ENCODE results near the gene MAGI1. TPM values are rescaled to one million over a fixed set of nuclear protein-coding genes. Genes with fewer than 3 reads are reported as not detected.

MAGI1 gene
- polyA plus RNA-seq, 1 of the 3 experiments (the other 2 are of a cell fraction): 10.3 TPM

DNA sequence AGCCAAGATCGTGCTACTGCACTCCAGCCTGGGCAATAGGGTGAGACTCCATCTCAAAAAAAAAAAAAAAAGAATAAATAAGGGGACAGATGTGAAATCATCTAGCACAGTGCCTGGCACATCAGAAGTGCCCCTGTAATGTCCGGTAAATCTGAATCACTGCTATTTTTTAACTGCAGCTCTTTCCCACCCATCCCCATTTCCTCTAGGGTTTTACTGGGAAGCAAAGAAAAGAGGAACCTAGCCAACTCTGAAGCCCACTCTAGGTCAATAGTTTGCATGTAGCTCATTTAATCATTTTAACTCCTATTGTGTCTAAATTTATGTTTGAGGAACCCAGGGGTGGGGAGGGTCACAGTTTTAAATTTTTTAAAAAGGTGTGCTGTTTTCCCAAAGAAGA lies 26.0 kb downstream of the MAGI1 start:
- H3K4me2 ChIP-seq: no peak overlapping the region
- H3K79me2 ChIP-seq (ENCODE audit: insufficient read depth): peaks cover 89% of the 10 kb centered on the region
- H3K9me2 ChIP-seq: no peaks in the 10 kb centered on the region
- H3K36me3 ChIP-seq (replicated peaks in 1 of 2; ENCODE audit: control insufficient read depth in 1 of 2, insufficient read depth in 2 of 2, low read length in 1 of 2): no peaks in the 10 kb centered on the region
- ChIA-PET POLR2A (no interaction called here), CTCF (interaction anchor here (1.0 kb wide), 1 partner anchor 120 kb away, joined by 4 read pairs; no protein-coding TSS in a partner anchor)
- H3K4me3 ChIP-seq (ENCODE audit: low read depth in 2 of 2, low read length in 1 of 2): no peak overlapping the region
- no peaks in the 10 kb centered on the region for H3K9me3 ChIP-seq
- TF ChIP-seq MXI1 (IDR thresholded peaks at IDR 0.05; ENCODE audit: low read depth, low read length) (no peak), FOSL2 (IDR thresholded peaks at IDR 0.05; ENCODE audit: borderline replicate concordance, low read depth) (no peak), JUND (IDR thresholded peaks at IDR 0.05) (no peak), MEF2A (IDR thresholded peaks at IDR 0.05; ENCODE audit: borderline replicate concordance, low read depth) (no peak), EP300 (IDR thresholded peaks at IDR 0.05; ENCODE audit: borderline replicate concordance in 1 of 2, low read depth in 1 of 2, low read length in 1 of 2) (no peak), NFIC (IDR thresholded peaks at IDR 0.05; ENCODE audit: borderline replicate concordance) (no peak), CHD2 (IDR thresholded peaks at IDR 0.05; ENCODE audit: low read length, partially characterized antibody) (no peak), FOXM1 (IDR thresholded peaks at IDR 0.05; ENCODE audit: low read depth) (no peak), POLR2AphosphoS5 (IDR thresholded peaks at IDR 0.05; ENCODE audit: low read depth, low read length) (no peak), YY1 (IDR thresholded peaks at IDR 0.05; ENCODE audit: low read depth) (no peak), EZH2phosphoT487 (IDR thresholded peaks at IDR 0.05; ENCODE audit: borderline replicate concordance, low read depth) (no peak), SMC3 (IDR thresholded peaks at IDR 0.05; ENCODE audit: low read depth, low read length) (no peak), GATA2 (CRISPR knock-in tag; IDR thresholded peaks at IDR 0.05) (no peak), RAD21 (IDR thresholded peaks at IDR 0.05; ENCODE audit: low read length) (no peak)
- TF ChIP-seq, protein P1, sequence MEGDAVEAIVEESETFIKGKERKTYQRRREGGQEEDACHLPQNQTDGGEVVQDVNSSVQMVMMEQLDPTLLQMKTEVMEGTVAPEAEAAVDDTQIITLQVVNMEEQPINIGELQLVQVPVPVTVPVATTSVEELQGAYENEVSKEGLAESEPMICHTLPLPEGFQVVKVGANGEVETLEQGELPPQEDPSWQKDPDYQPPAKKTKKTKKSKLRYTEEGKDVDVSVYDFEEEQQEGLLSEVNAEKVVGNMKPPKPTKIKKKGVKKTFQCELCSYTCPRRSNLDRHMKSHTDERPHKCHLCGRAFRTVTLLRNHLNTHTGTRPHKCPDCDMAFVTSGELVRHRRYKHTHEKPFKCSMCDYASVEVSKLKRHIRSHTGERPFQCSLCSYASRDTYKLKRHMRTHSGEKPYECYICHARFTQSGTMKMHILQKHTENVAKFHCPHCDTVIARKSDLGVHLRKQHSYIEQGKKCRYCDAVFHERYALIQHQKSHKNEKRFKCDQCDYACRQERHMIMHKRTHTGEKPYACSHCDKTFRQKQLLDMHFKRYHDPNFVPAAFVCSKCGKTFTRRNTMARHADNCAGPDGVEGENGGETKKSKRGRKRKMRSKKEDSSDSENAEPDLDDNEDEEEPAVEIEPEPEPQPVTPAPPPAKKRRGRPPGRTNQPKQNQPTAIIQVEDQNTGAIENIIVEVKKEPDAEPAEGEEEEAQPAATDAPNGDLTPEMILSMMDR (IDR thresholded peaks at IDR 0.05): no peak
- TF ChIP-seq, protein P2, sequence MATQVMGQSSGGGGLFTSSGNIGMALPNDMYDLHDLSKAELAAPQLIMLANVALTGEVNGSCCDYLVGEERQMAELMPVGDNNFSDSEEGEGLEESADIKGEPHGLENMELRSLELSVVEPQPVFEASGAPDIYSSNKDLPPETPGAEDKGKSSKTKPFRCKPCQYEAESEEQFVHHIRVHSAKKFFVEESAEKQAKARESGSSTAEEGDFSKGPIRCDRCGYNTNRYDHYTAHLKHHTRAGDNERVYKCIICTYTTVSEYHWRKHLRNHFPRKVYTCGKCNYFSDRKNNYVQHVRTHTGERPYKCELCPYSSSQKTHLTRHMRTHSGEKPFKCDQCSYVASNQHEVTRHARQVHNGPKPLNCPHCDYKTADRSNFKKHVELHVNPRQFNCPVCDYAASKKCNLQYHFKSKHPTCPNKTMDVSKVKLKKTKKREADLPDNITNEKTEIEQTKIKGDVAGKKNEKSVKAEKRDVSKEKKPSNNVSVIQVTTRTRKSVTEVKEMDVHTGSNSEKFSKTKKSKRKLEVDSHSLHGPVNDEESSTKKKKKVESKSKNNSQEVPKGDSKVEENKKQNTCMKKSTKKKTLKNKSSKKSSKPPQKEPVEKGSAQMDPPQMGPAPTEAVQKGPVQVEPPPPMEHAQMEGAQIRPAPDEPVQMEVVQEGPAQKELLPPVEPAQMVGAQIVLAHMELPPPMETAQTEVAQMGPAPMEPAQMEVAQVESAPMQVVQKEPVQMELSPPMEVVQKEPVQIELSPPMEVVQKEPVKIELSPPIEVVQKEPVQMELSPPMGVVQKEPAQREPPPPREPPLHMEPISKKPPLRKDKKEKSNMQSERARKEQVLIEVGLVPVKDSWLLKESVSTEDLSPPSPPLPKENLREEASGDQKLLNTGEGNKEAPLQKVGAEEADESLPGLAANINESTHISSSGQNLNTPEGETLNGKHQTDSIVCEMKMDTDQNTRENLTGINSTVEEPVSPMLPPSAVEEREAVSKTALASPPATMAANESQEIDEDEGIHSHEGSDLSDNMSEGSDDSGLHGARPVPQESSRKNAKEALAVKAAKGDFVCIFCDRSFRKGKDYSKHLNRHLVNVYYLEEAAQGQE (IDR thresholded peaks at IDR 0.05; ENCODE audit: low read depth, low read length): no peak
- TF ChIP-seq, protein P3, sequence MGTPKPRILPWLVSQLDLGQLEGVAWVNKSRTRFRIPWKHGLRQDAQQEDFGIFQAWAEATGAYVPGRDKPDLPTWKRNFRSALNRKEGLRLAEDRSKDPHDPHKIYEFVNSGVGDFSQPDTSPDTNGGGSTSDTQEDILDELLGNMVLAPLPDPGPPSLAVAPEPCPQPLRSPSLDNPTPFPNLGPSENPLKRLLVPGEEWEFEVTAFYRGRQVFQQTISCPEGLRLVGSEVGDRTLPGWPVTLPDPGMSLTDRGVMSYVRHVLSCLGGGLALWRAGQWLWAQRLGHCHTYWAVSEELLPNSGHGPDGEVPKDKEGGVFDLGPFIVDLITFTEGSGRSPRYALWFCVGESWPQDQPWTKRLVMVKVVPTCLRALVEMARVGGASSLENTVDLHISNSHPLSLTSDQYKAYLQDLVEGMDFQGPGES (IDR thresholded peaks at IDR 0.05; ENCODE audit: low read depth, low read length): no peak
- TF ChIP-seq, protein P4, sequence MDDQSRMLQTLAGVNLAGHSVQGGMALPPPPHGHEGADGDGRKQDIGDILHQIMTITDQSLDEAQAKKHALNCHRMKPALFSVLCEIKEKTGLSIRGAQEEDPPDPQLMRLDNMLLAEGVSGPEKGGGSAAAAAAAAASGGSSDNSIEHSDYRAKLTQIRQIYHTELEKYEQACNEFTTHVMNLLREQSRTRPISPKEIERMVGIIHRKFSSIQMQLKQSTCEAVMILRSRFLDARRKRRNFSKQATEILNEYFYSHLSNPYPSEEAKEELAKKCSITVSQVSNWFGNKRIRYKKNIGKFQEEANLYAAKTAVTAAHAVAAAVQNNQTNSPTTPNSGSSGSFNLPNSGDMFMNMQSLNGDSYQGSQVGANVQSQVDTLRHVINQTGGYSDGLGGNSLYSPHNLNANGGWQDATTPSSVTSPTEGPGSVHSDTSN (IDR thresholded peaks at IDR 0.05): no peak
- H3K4me1 ChIP-seq (ENCODE audit: control insufficient read depth in 1 of 2, insufficient read depth in 2 of 2, low read depth in 1 of 2, low read length in 1 of 2): no peaks in the 10 kb centered on the region
- no peak overlapping the region for H3K27ac ChIP-seq (ENCODE audit: low read depth in 2 of 2, low read length in 1 of 2)
- peaks cover 5% of the 10 kb centered on the region; the same call in 1 of the 2 replicates for H4K20me1 ChIP-seq (ENCODE audit: insufficient read depth)
- no peak for DNase-seq
- no peak overlapping the region for H3K9ac ChIP-seq
- no peaks in the 10 kb centered on the region for H3K27me3 ChIP-seq (ENCODE audit: insufficient read depth)
- H2AFZ ChIP-seq (ENCODE audit: low read depth): no peak overlapping the region
- 100% methylated on average over 2 of the region's 2 CpGs for WGBS (ENCODE audit: low lambda C conversion rate)
- H3F3A ChIP-seq (replicated peaks; ENCODE audit: insufficient read depth): no peaks in the 10 kb centered on the region

Data from SK-N-SH (cell line).